Activated T-cell treated with anti-CD3 and anti-CD28 coated beads, Interleukin-2, amount 50 U/mL, for 72 hours (primary cell): ENCODE data around the gene KHDC3L. TPM values are rescaled to one million over a fixed set of nuclear protein-coding genes. Genes with fewer than 3 reads are reported as not detected.
"Not testable (repeated sequence)": the region's sequence is repeated elsewhere in the genome, so short reads cannot be mapped to it uniquely, and the experiment has no call there.

Experiments
- ATAC-seq, 2 donors: fragments of 150-1000 bp; cut with Tn5 transposase; replicated peaks in 1 of 2; 2 replicates each; pipeline ENCODE4 v1.10.0; 2021; ENCODE audit warnings: moderate library complexity in 2 of 2, mild to moderate bottlenecking in 1 of 2
- DNase-seq, 2 donors: peaks; one replicate each; pipeline ENCODE4 v3.0.0; 2021 to 2022; ENCODE audit warnings: mixed read lengths in 1 of 2
- H3K27ac Mint-ChIP-seq: one replicate; pipeline ENCODE4 v1.8.0; 2022; ENCODE audit warnings: mild to moderate bottlenecking, moderate library complexity, mixed read lengths
- H3K27me3 Mint-ChIP-seq: one replicate; pipeline ENCODE4 v1.8.0; 2022; ENCODE audit warnings: low read depth, mixed read lengths
- H3K36me3 Mint-ChIP-seq, 2 donors: one replicate each; pipeline ENCODE4 v1.8.0; 2022; ENCODE audit warnings: mixed read lengths in 2 of 2, mild to moderate bottlenecking in 1 of 2; ENCODE audit not compliant: insufficient read depth in 2 of 2
- H3K4me1 Mint-ChIP-seq: one replicate; pipeline ENCODE4 v1.8.0; 2022; ENCODE audit warnings: low read depth, mixed read lengths
- H3K4me3 Mint-ChIP-seq, 2 donors: one replicate each; pipeline ENCODE4 v1.8.0; 2022; ENCODE audit warnings: mild to moderate bottlenecking in 2 of 2, mixed read lengths in 2 of 2, moderate library complexity in 2 of 2
- H3K9me3 Mint-ChIP-seq, 2 donors: one replicate each; pipeline ENCODE4 v1.8.0; 2022; ENCODE audit warnings: mixed read lengths in 2 of 2
- total RNA-seq, 2 donors: library from RNA; stranded (reverse); gene quantifications; one replicate each; pipeline ENCODE4 v1.2.3, GENCODE V29; 2022

The KHDC3L gene
- total RNA-seq, 2 donors from 2014 or later = not detected

GRCh38 chr6:73381531-73381930, 19.1 kb downstream of the KHDC3L start:
- DNase-seq, H3K4me3 Mint-ChIP-seq, H3K4me1 Mint-ChIP-seq, H3K36me3 Mint-ChIP-seq, H3K27me3 Mint-ChIP-seq, ATAC-seq, H3K9me3 Mint-ChIP-seq, H3K27ac Mint-ChIP-seq: not testable (repeated sequence)

DNA sequence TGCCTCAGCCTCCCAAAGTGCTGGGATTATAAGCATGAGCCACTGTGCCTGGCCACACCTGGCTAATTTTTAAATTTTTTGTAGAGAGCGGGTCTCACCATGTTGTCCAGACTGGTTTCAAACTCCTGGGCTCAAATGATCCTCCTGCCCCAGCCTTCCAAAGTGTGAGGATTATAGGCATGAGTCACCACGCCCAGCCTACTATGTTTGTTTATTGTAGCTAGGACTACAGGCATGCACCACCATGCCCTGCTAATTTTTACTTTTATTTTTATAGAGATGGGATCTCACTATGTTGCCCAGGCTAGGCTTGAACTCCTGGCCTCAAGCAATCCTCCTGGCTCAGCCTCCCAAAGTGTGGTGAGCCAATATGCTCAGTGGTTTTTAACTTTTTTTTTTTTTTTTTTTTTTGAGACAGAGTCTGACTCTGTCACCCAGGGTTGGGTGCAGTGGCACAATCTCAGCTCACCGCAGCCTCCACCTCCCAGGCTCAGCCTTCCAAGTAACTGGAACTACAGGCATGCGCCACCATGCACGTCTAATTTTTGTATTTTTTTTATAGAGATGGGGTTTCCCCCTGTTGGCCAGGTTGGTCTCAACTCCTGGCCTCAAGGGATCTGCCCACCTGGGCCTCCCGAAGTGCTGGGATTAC, 20.1 kb downstream of the KHDC3L start:
- Mint-ChIP-seq H3K27ac (no peak overlapping the region), H3K4me1 (no peaks in the 10 kb centered on the region), H3K9me3 (no peaks in the 10 kb centered on the region), H3K4me3 (no peak overlapping the region), H3K27me3 (no peaks in the 10 kb centered on the region), H3K36me3 (no peaks in the 10 kb centered on the region)
- no peak for ATAC-seq
- no peak for DNase-seq

DNA sequence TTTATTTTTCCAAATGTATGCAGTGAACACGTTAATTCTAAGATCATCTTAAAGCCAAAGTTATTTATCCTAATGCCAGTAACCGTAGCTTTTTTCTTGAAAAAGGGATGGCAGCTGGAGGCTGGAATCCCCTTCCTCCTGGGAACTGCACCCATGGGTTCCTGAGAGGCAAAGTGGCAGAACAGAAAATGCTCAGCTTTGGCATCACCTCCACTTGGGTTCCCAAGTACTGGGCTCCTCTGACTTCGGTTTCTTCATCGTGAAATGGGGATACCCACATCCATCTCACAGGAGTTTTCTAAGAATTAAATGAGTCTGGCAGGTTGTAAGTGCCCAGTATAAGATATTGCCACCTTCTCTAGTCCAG, 26.0 kb downstream of the KHDC3L start:
- ATAC-seq = peak; percentile 18
- Mint-ChIP-seq H3K4me3 (peak overlapping the region; percentile 85 to 91), H3K27ac (peak overlapping the region; percentile 77), H3K4me1 (peaks cover 4% of the 10 kb centered on the region), H3K27me3 (peaks cover 4% of the 10 kb centered on the region), H3K9me3 (no peaks in the 10 kb centered on the region), H3K36me3 (no peaks in the 10 kb centered on the region)
- DNase-seq = no peak

- H3K27me3 Mint-ChIP-seq = peaks cover 4% of the 10 kb centered on the region
- ATAC-seq (peak; percentile 91 to 94), DNase-seq (peak; percentile 69)
- H3K9me3 Mint-ChIP-seq = no peaks in the 10 kb centered on the region
- no peaks in the 10 kb centered on the region for H3K36me3 Mint-ChIP-seq
- H3K27ac Mint-ChIP-seq = peak overlapping the region; percentile 77
- H3K4me3 Mint-ChIP-seq = peak overlapping the region; percentile 85 to 91
- H3K4me1 Mint-ChIP-seq = peaks cover 4% of the 10 kb centered on the region
Measured at GRCh38 chr6:73388800-73389512, 26.5 kb downstream of the KHDC3L start.

DNA sequence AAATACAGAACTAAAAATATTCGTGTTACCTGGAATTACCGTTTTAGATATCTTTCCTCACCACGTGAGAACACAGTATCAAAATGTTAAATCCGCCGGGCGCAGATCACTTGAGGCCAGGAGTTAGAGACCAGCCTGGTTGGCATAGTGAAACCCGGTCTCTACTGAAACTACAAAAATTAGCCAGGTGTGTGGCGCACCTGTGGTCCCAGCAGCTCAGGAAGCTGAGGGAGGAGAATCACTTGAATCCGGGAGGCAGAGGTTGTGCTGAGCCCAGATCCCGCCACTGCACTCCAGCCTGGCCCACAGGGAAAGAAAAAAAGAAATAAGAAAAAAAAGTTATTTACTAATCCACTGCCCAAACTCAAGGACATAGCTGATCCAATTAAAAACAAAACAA, 27.4 kb downstream of the KHDC3L start:
- peaks cover 4% of the 10 kb centered on the region for H3K4me1 Mint-ChIP-seq
- no peak overlapping the region for H3K27ac Mint-ChIP-seq
- H3K27me3 Mint-ChIP-seq = peaks cover 4% of the 10 kb centered on the region
- H3K36me3 Mint-ChIP-seq = no peaks in the 10 kb centered on the region
- no peaks in the 10 kb centered on the region for H3K9me3 Mint-ChIP-seq
- DNase-seq (no peak), ATAC-seq (no peak)
- H3K4me3 Mint-ChIP-seq = no peak overlapping the region

GRCh38 chr6:73391675-73392074, 29.2 kb downstream of the KHDC3L start:
- ATAC-seq = peak in 1 of 2 donors; percentile 5
- H3K9me3 Mint-ChIP-seq = no peaks in the 10 kb centered on the region
- H3K27ac Mint-ChIP-seq = peak overlapping the region; percentile 66

GRCh38 chr6:73392188-73392587, 29.7 kb downstream of the KHDC3L start:
- not testable (repeated sequence) for H3K9me3 Mint-ChIP-seq, H3K36me3 Mint-ChIP-seq, DNase-seq, H3K4me3 Mint-ChIP-seq, ATAC-seq, H3K27ac Mint-ChIP-seq, H3K27me3 Mint-ChIP-seq, H3K4me1 Mint-ChIP-seq

More at GRCh38 chr6:73391675-73392074, 29.2 kb downstream of the KHDC3L start:
- Mint-ChIP-seq H3K4me1 (peaks cover 4% of the 10 kb centered on the region), H3K36me3 (peaks cover 0 to 2% of the 10 kb centered on the region in 2 donors), H3K4me3 (peak overlapping the region in 1 of 2 donors; percentile 33), H3K27me3 (peaks cover 4% of the 10 kb centered on the region)
- no peak for DNase-seq

GRCh38 chr6:73393278-73393677, 30.8 kb downstream of the KHDC3L start:
- no peak overlapping the region for H3K4me3 Mint-ChIP-seq
- peaks cover 4% of the 10 kb centered on the region for H3K4me1 Mint-ChIP-seq
- no peak for DNase-seq
- ATAC-seq = no peak
- no peaks in the 10 kb centered on the region for H3K9me3 Mint-ChIP-seq
- H3K27ac Mint-ChIP-seq = no peak overlapping the region
- H3K27me3 Mint-ChIP-seq = peaks cover 4% of the 10 kb centered on the region
- H3K36me3 Mint-ChIP-seq = peaks cover 0 to 2% of the 10 kb centered on the region in 2 donors

GRCh38 chr6:73394577-73395354, 32.3 kb downstream of the KHDC3L start, which contains the start of gene DDX43:
DDX43 (plus strand) TSS chr6:73394828; CDS start chr6:73394906, 78 bp downstream.
- Mint-ChIP-seq H3K4me3 (peak within 1 kb of the TSS; percentile 80 to 84), H3K27me3 (peaks cover 4% of the 10 kb centered on the region), H3K4me1 (no peaks in the 10 kb centered on the region), H3K9me3 (no peaks in the 10 kb centered on the region), H3K36me3 (peaks cover 0 to 2% of the 10 kb centered on the region in 2 donors), H3K27ac (peak within 1 kb of the TSS; percentile 78)
- DNase-seq (peak; percentile 43 to 51), ATAC-seq (peak; percentile 79 to 80)

DNA sequence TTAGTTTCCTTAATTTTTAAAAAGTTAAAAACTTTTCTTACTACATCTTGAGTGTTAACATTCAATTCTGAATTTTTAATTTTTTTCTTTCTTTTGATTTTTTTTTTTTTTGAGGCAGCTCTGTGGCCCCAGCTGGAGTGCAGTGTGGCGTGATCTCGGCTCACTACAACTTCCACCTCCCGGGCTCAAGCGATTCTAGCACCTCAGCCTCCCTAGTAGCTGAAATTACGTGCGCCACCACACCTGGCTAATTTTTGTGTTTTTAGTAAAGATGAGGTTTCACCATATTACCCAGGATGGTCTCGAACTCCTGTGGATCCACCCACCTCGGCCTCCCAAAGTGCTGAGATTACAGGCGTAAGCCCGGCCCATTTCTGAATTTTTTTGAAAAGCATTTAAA, 33.4 kb downstream of the KHDC3L start:
- H3K4me1 Mint-ChIP-seq = no peaks in the 10 kb centered on the region
- peaks cover 4% of the 10 kb centered on the region for H3K27me3 Mint-ChIP-seq
- no peak overlapping the region for H3K4me3 Mint-ChIP-seq
- ATAC-seq (no peak), DNase-seq (no peak)
- no peaks in the 10 kb centered on the region for H3K9me3 Mint-ChIP-seq
- peaks cover 0 to 2% of the 10 kb centered on the region in 2 donors for H3K36me3 Mint-ChIP-seq
- H3K27ac Mint-ChIP-seq = no peak overlapping the region

- no peak for ATAC-seq
Measured at GRCh38 chr6:73400656-73401055, 38.2 kb downstream of the KHDC3L start.

GRCh38 chr6:73409395-73409794, 46.9 kb downstream of the KHDC3L start:
- Mint-ChIP-seq H3K4me3 (no peak overlapping the region), H3K4me1 (no peaks in the 10 kb centered on the region), H3K9me3 (no peaks in the 10 kb centered on the region), H3K36me3 (no peaks in the 10 kb centered on the region), H3K27me3 (no peaks in the 10 kb centered on the region), H3K27ac (no peak overlapping the region)
- ATAC-seq (no peak), DNase-seq (no peak)

More at GRCh38 chr6:73400656-73401055, 38.2 kb downstream of the KHDC3L start:
- no peak for DNase-seq
- Mint-ChIP-seq H3K4me3 (no peak overlapping the region), H3K36me3 (peaks cover 0 to 2% of the 10 kb centered on the region in 2 donors), H3K27me3 (no peaks in the 10 kb centered on the region), H3K9me3 (no peaks in the 10 kb centered on the region), H3K4me1 (no peaks in the 10 kb centered on the region), H3K27ac (no peak overlapping the region)

DNA sequence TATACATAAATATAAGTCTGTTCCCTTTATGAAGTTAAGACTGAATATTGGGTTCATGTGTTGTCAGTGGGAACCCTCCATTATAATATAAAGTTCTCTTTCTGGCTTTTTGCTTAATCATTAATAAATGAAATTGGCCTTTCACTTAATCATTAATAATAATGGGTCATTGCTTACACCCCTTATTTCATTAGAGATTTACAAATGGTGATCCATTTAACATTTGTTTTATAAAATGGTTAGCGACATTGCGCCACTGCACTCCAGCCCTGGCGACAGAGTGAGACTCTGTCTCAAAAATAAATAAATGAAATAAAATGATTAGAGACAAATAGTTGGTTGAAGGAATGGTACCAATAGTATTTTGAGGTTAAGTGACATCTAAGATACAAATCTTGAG, 50.6 kb downstream of the KHDC3L start:
- peaks cover 0 to 1% of the 10 kb centered on the region in 2 donors for H3K36me3 Mint-ChIP-seq
- H3K27me3 Mint-ChIP-seq = no peaks in the 10 kb centered on the region
- H3K9me3 Mint-ChIP-seq = no peaks in the 10 kb centered on the region
- no peak overlapping the region for H3K4me3 Mint-ChIP-seq
- H3K4me1 Mint-ChIP-seq = no peaks in the 10 kb centered on the region
- no peak for DNase-seq
- no peak for ATAC-seq
- no peak overlapping the region for H3K27ac Mint-ChIP-seq
